NB4 (cell line): ENCODE results near the gene CLEC2L.

ENCODE experiments used
- DNase-seq: peaks from one replicate; pipeline ENCODE4 v3.0.0; 2010; ENCODE audit warnings: low read depth
- H3K4me3 ChIP-seq: one replicate; pipeline ENCODE4 v1.5.1; 2011; ENCODE audit warnings: mild to moderate bottlenecking, low read depth, low read length, moderate library complexity
- CTCF ChIP-seq: IDR thresholded peaks from one replicate; pipeline ENCODE4 v1.5.1; 2012; ENCODE audit warnings: low read depth, low read length
- MAX ChIP-seq: IDR thresholded peaks from 2 replicates; pipeline ENCODE4 v1.6.1; 2011; ENCODE audit warnings: low read depth, low read length
- MYC ChIP-seq: IDR thresholded peaks from 2 replicates; pipeline ENCODE4 v1.6.1; 2011; ENCODE audit warnings: low read depth, low read length
- POLR2A ChIP-seq: IDR thresholded peaks from 2 replicates; pipeline ENCODE4 v1.6.1; 2011; ENCODE audit warnings: mild to moderate bottlenecking; ENCODE audit not compliant: insufficient read length; ENCODE audit errors: extremely low read depth

CLEC2L gene

GRCh38 chr7:139562491-139562890, 39.0 kb downstream of the CLEC2L start:
- no peak overlapping the region for H3K4me3 ChIP-seq
- no peak for DNase-seq
- TF ChIP-seq POLR2A (no peak), MAX (no peak), MYC (no peak), CTCF (no peak)

GRCh38 chr7:139562961-139563565, 39.6 kb downstream of the CLEC2L start:
- no peak for DNase-seq
- TF ChIP-seq MYC = no peak
- no peak for TF ChIP-seq CTCF
- no peak for TF ChIP-seq MAX
- TF ChIP-seq POLR2A = no peak
- no peak overlapping the region for H3K4me3 ChIP-seq

- no peak overlapping the region for H3K4me3 ChIP-seq
- no peak for DNase-seq
- TF ChIP-seq MYC = no peak
- no peak for TF ChIP-seq POLR2A
- TF ChIP-seq CTCF = no peak
- TF ChIP-seq MAX = no peak
These were observed 40.4 kb downstream of the CLEC2L start for GRCh38 chr7:139563856-139564255.

- TF ChIP-seq MAX (no peak), MYC (no peak), POLR2A (no peak), CTCF (no peak)
These were observed 42.6 kb downstream of the CLEC2L start for GRCh38 chr7:139566075-139566474.

GRCh38 chr7:139566736-139567646, 43.5 kb downstream of the CLEC2L start:
- no peak overlapping the region for H3K4me3 ChIP-seq
- no peak for TF ChIP-seq MYC
- no peak for TF ChIP-seq MAX
- no peak for TF ChIP-seq CTCF
- TF ChIP-seq POLR2A = no peak
- no peak for DNase-seq

More at GRCh38 chr7:139566075-139566474, 42.6 kb downstream of the CLEC2L start:
- DNase-seq = no peak
- no peak overlapping the region for H3K4me3 ChIP-seq
